GM12801 (cell line): ENCODE measurements around the gene ENPP4.

Experiments used
- TF ChIP-seq, protein P1 (sequence below): IDR thresholded peaks from one replicate; pipeline ENCODE4 v1.5.1; 2011; ENCODE audit warnings: control low read depth; ENCODE audit not compliant: insufficient read length; ENCODE audit errors: extremely low read depth

ENPP4 gene

GRCh38 chr6:46135176-46135575 is 5.4 kb downstream of the ENPP4 start:
- TF ChIP-seq, protein P1, sequence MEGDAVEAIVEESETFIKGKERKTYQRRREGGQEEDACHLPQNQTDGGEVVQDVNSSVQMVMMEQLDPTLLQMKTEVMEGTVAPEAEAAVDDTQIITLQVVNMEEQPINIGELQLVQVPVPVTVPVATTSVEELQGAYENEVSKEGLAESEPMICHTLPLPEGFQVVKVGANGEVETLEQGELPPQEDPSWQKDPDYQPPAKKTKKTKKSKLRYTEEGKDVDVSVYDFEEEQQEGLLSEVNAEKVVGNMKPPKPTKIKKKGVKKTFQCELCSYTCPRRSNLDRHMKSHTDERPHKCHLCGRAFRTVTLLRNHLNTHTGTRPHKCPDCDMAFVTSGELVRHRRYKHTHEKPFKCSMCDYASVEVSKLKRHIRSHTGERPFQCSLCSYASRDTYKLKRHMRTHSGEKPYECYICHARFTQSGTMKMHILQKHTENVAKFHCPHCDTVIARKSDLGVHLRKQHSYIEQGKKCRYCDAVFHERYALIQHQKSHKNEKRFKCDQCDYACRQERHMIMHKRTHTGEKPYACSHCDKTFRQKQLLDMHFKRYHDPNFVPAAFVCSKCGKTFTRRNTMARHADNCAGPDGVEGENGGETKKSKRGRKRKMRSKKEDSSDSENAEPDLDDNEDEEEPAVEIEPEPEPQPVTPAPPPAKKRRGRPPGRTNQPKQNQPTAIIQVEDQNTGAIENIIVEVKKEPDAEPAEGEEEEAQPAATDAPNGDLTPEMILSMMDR = no peak

DNA sequence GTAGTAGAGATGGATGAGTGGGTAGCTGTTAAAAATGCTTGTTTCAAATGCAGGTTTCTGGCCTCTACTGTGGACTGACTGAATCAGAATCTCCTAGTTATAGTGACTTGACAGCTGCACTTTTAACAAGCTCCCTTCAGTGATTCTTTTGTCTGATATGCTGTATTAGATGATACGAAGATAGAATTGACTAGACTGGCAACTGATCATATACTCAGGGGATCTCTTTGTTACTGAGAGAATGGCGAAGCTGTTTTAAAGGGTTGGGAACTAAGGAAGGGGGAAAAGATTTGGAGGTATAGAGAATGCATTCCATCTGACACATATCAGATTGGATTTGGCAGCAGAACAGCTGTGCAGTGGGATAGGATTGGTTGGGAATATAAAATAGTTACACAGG is 7.0 kb downstream of the ENPP4 start:
- TF ChIP-seq, protein P1 = no peak

GRCh38 chr6:46137387-46137786 is 7.6 kb downstream of the ENPP4 start:
- TF ChIP-seq, protein P1 = no peak

- TF ChIP-seq, protein P1 = no peak
Measured at GRCh38 chr6:46138281-46138680, 8.5 kb downstream of the ENPP4 start.

DNA sequence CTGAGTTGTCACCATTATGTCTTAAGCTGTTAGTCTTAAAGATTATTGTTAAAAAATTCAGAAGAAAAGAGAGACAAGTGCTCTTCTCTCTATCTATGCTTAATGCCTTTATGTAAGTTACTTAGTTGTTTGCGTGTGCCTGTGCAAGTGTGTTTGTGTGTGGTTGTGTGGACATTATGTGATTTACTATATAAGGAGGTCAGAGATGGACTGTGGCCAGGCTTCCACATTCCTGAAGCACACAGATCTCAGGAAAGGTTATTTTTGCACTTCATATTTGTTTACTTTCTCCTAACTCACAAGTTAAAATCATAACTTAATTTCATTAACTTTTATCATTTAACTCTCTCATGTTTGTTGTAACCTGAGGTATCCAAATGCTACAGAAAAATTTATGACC is 14.5 kb downstream of the ENPP4 start:
- TF ChIP-seq, protein P1 = no peak

DNA sequence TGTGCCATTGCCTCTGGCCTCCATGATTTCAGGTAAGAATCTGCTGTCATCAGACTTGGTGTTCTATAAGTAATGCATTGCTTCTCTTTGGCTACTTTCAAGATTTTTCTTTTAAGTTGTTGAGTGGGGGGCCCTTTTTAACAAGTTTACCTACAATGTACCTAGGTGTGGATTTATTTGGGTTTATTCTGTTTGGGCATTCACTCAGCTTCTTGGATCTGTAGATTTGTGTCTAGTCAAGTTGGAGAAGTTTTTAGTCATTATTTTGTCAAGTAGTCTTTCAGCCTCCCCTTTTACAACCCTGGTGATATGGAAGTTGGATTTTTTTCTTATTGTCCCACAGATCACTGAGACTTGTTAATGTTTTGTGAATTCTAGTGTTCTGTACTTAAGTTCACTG is 26.9 kb downstream of the ENPP4 start:
- TF ChIP-seq, protein P1 = no peak

DNA sequence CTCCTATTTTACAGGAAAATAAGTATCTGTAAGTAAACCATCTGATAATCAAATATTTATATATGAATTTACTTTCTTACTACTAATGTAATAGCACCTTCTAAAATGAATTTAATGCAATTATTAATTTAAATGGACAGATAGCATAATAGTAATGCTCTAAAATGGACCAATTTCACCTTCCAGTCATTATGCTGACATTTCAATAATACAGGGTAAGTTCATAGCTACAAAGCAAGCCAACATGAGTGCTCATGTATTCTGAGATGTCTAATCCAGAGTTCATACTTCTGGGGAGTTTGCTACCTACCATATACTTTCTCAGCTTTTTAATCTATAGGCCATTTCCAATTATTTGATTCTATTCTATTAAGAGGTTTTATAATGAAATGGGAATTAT is 29.4 kb downstream of the ENPP4 start:
- TF ChIP-seq, protein P1 = no peak

- TF ChIP-seq, protein P1 = no peak
Measured at GRCh38 chr6:46160102-46160501, 30.3 kb downstream of the ENPP4 start.
